Breast epithelium (tissue), 3 donors: ENCODE data around the gene IQGAP2.

Source experiments
- CTCF ChIP-seq, 3 donors: fragments of 450-650 bp; IDR thresholded peaks; one replicate each; pipeline ENCODE4 v1.5.1; 2016 to 2017; ENCODE audit warnings: antibody characterized with exemption in 3 of 3, mild to moderate bottlenecking in 3 of 3, moderate library complexity in 3 of 3
- POLR2A ChIP-seq: fragments of 450-650 bp; IDR thresholded peaks from one replicate; pipeline ENCODE4 v1.6.1; 2016; ENCODE audit warnings: antibody characterized with exemption, mild to moderate bottlenecking, moderate library complexity

DNA sequence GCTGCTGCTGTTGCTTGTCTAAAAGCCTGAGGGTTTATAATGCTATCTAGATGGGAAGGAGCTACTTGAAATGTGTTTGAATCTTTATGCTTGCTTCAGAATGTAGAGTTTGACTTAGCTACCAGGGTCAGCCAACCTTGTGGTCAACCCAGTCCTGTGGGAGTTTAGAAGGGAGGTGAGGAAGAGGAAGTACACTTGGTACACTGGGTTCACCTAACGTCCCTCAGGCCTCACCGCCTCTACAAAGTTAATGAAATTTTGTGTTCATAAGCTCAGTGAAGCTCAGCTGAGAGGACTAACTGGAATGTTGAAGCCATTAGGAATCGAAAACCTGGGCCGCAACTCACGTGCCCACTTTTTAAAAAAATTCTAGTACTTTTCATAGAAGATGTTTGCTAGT lies 10.7 kb downstream of the IQGAP2 start:
- TF ChIP-seq CTCF (IDR thresholded peaks at IDR 0.05) (no peak), POLR2A (no peak)
